HG03571 (cell line): Measurements from ENCODE around the gene C2CD4A.

ENCODE experiments used
- ATAC-seq: cut with Tn5 transposase; IDR thresholded peaks from one replicate; pipeline ENCODE4 v1.9.1; 2021; ENCODE audit not compliant: unreplicated experiment

The C2CD4A gene

GRCh38 chr15:62093809-62094208, 27.0 kb downstream of the C2CD4A start:
- ATAC-seq: no peak

DNA sequence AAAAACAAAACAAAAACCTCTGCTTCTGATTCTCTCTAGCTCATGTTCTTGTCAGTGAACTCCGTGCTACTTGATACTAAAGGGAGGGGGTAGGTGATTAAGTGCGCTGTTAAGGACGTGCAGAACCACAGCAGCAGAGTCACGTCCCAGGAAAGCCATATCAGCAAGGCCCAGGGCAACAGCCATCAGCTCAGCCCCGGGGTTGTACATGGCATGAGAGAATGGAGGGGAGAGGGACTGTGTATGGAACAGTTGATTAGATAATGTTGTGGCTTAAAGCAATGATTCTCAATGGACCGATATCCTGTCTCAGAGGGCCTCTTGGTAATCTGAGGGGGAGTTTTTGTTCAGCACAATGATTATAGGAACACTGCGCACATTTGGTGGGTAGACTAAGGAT, 27.6 kb downstream of the C2CD4A start:
- no peak for ATAC-seq

DNA sequence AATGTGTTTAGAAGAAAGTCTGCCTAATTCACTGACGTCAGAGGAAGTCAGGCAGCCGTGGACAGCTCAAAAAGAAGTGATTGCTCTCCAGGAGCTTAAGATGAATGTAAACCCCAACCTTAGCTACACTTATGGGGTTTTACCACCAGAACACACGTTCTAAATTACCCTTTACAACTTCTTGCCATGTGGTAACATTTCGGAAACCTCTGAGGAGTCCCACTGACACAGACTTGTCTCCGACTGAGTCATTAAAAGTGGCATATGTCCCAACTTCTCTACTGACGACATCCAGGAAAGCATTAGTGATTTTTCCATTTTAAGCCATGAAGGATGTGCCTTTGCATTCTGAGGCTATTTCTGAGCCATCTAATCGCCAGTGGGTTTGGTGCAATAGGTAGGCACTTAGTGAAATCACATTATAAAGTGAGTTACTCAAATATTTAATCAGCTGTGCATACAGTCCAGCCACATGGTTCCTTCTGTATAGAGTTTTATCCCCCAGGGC, 32.4 kb downstream of the C2CD4A start:
- no peak for ATAC-seq

DNA sequence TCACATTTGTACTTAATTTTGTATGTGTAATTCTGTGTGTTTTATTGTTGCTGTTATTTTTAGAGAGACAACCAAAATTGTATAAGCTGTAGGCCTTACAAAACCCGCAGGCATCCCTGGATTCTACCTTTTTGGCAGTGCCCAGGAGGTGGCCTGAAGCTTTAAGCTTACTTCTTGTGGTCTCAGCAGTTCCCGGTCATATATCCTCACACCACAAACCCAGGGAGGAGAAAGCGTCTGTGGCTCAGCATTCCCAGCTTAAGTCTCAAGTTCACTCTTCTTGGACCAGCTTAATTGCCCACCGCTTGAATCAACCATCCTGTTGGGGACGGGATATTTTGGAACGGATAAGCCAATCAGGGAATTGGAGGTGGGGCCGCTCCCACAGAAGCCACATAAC, 36.7 kb downstream of the C2CD4A start:
- no peak for ATAC-seq

- no peak for ATAC-seq
Measured at GRCh38 chr15:62104401-62104800, 37.6 kb downstream of the C2CD4A start.

DNA sequence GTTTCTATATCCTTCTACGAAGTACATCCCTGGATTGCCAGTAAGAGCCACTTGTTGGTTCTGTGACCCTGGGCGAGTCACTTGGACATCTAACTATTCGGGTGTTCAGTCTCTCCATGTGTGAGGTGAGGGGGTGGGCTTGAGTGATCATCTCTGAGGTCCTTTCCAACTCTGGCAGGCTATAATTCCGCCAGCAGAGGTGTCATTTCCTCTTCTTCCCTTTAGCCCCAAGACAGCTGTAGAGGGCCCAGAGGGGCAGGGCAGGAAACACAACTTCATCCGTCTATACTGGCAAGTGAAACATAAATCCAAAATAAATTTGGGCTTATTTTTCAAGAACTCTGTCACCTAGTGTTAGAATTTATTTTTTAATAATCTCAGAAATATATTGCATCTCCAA, 38.1 kb downstream of the C2CD4A start:
- no peak for ATAC-seq

- ATAC-seq: no peak
Measured at GRCh38 chr15:62105266-62105665, 38.5 kb downstream of the C2CD4A start.

- ATAC-seq: no peak
Measured at GRCh38 chr15:62106096-62106495, 39.3 kb downstream of the C2CD4A start.

DNA sequence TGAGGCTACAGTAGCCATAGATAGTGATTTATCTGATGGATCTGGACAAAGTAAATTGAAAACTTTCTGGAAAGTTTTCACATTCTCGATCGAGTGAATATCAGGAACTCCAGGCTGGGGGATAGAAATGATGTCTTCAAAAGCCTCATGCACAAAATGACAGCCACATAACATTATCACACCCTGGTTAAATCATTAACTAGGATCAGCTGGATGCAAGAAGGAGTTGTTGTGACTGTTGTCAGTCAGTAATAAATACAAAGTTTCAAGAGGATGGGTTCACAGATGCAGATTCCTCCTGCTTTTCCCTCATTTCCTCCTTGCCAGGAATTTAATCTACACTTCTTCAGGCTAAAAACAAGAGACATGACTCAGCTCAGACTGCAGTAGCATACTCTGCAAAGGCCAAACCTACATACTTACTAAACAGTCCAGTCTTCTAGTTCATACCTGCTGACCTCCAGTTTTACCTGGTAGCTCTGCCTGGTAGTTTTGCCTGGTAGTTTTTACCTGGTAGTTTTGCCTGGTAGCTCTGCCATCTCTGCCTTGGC, 40.9 kb downstream of the C2CD4A start:
- no peak for ATAC-seq

- no peak for ATAC-seq
Measured at GRCh38 chr15:62108411-62108810, 41.6 kb downstream of the C2CD4A start.

- ATAC-seq: no peak
Measured at GRCh38 chr15:62109437-62109836, 42.7 kb downstream of the C2CD4A start.

GRCh38 chr15:62109982-62110851, 43.4 kb downstream of the C2CD4A start:
- ATAC-seq: no peak

- ATAC-seq: no peak
Measured at GRCh38 chr15:62112081-62112480, 45.3 kb downstream of the C2CD4A start.

DNA sequence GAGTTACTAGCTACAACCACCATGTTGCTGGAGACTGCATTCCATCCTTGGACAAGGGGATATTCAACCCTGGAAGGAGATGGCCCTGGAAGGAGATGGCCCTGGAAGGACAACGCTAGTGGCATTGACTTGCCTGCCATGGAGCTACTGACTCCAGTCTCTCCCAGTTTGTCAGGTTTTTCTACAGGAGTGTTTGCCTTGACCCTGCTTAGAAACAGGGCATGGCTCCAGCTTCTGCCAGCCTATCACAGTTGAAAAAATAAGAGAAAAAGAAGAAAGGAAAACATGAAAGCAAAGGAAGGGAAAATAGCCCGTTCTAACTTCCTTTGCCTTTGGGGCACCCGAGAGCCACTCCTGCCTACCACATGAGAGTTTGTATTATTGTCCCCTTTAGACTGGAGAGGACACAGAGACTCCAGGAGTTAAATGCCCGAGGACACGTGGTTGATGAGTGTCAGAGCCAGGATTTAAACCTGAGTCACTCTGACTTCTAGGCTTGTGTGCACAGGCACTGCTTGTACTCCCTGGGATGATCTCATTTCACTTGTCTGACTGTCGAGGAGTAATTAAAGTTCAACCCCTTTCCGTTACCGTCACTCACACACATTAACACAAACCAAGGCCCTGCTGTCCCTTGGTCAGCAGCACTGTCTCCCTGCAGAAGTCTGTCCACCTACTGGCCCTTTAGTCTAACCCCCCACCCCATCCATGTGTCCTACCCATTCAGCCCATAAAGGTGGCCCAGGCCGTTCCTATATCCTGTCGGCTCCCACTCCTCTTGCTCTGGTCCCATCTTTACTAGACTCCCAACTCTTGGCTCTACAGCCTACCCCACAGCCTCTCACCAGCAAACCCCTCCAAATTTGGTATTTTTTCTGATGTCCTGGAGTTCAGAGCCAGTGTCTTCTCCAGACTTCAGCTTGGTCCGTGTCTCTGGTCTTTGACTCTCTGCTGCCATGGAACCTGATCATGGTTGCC, 46.1 kb downstream of the C2CD4A start:
- ATAC-seq: no peak

DNA sequence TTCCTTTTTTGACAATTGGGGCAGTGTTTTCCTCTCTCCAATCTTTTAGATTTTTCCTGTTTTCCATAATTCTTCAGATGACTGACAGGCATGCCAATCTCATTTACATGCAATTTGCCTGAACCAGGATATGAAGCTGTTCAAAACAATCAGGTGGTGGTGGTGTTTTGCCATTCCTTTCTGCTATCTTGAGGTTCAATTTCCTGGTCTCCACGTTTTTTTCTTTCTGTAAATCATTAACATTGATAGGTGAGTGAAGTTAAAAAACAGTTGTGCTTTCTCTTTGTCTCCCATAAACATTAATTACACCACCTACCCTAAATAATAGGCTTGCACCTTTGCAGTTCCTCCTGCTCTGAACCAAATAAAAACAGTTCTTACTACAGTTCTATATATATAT, 49.1 kb downstream of the C2CD4A start:
- ATAC-seq: no peak

GRCh38 chr15:62118520-62119226, 51.9 kb downstream of the C2CD4A start:
- no peak for ATAC-seq

- no peak for ATAC-seq
Measured at GRCh38 chr15:62119227-62119864, 52.6 kb downstream of the C2CD4A start.

DNA sequence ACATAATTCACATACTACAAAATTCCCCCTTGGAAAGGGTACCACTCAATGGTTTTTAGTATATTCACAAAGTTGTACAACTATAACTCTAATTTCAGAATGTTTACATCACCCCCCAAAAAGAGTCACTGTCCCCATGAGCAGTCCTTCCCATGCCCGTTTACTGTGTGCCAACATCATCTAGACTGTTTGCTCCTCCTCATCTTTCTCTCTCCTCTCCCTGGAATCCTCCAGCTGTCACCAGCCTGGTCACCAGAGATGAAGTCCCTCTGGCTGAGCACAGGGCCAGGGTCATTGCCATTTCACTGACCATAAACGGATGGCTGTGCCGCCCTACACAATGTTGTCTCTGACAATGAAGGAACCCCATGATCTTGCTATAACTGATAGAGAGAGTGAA, 53.1 kb downstream of the C2CD4A start:
- ATAC-seq: no peak
